CD4-positive, CD25-positive, alpha-beta regulatory T cell (primary cell): ENCODE results near the gene PSMF1. TPM values are rescaled to one million over a fixed set of nuclear protein-coding genes. Genes with fewer than 3 reads are reported as not detected.

Experiments used
- ATAC-seq, 2 donors: fragments of 150-1000 bp; cut with Tn5 transposase; one replicate each; pipeline ENCODE4 v1.10.0; 2021; ENCODE audit warnings: low read depth in 2 of 2, moderate number of reproducible peaks in 2 of 2, moderate library complexity in 1 of 2
- DNase-seq, 3 donors: peaks; one replicate each; pipeline versions ENCODE4 v3.0.0 to v3.0.0-alpha.2; 2012 to 2022; ENCODE audit warnings: mixed read lengths in 1 of 3
- H3K27ac ChIP-seq: one replicate; pipeline ENCODE4 v1.7.0; 2013; ENCODE audit warnings: mild to moderate bottlenecking, low read length; ENCODE audit not compliant: insufficient read depth, poor library complexity, severe bottlenecking
- H3K27me3 ChIP-seq: one replicate; pipeline ENCODE4 v1.7.0; 2013; ENCODE audit warnings: low read length; ENCODE audit not compliant: control insufficient read depth, insufficient read depth
- H3K36me3 ChIP-seq: one replicate; pipeline ENCODE4 v1.7.0; 2013; ENCODE audit warnings: mild to moderate bottlenecking, low read length, moderate library complexity; ENCODE audit not compliant: control insufficient read depth, insufficient read depth
- H3K4me1 ChIP-seq: 2 replicates; pipeline ENCODE4 v1.7.0; 2013; ENCODE audit warnings: mild to moderate bottlenecking, low read length; ENCODE audit not compliant: insufficient read depth, control insufficient read depth, poor library complexity, severe bottlenecking
- H3K4me3 ChIP-seq: one replicate; pipeline ENCODE4 v1.7.0; 2013; ENCODE audit warnings: low read depth, mild to moderate bottlenecking, low read length, moderate library complexity
- H3K9me3 ChIP-seq, 2 experiments: 1 replicate in 1 of 2; 2 replicates in 1 of 2; pipeline ENCODE4 v1.7.0; 2013; ENCODE audit warnings: low read length in 2 of 2, mild to moderate bottlenecking in 1 of 2, moderate library complexity in 1 of 2; ENCODE audit not compliant: control insufficient read depth in 2 of 2
- H3K27ac Mint-ChIP-seq, 3 donors: one replicate each; pipeline ENCODE4 v1.8.0; 2020 to 2022; ENCODE audit warnings: mild to moderate bottlenecking in 3 of 3, mixed read lengths in 3 of 3, moderate library complexity in 2 of 3
- H3K27me3 Mint-ChIP-seq: one replicate; pipeline ENCODE4 v1.8.0; 2022; ENCODE audit warnings: mild to moderate bottlenecking, mixed read lengths
- H3K36me3 Mint-ChIP-seq: one replicate; pipeline ENCODE4 v1.8.0; 2020; ENCODE audit warnings: mixed read lengths
- H3K4me1 Mint-ChIP-seq, 4 donors: one replicate each; pipeline ENCODE4 v1.8.0; 2020 to 2022; ENCODE audit warnings: mixed read lengths in 4 of 4, mild to moderate bottlenecking in 1 of 4
- H3K4me3 Mint-ChIP-seq, 4 donors: one replicate each; pipeline ENCODE4 v1.8.0; 2020 to 2022; ENCODE audit warnings: mild to moderate bottlenecking in 4 of 4, mixed read lengths in 4 of 4, moderate library complexity in 3 of 4
- H3K9me3 Mint-ChIP-seq, 7 donors: one replicate each; pipeline ENCODE4 v1.8.0; 2020 to 2022; ENCODE audit warnings: mixed read lengths in 7 of 7, mild to moderate bottlenecking in 3 of 7, moderate library complexity in 2 of 7
- polyA plus RNA-seq, 4 donors: library from polyadenylated mRNA; unstranded; fragments of 300-500 nt; fragmentation: Illumina TruSeq; gene quantifications; one replicate each; pipeline ENCODE4 v1.2.3, GENCODE V29; 2021
- total RNA-seq: library from RNA; stranded (reverse); gene quantifications from one replicate; pipeline ENCODE4 v1.2.3, GENCODE V29; 2022

PSMF1 gene
- total and polyA plus RNA-seq, 5 donors from 2014 or later: 114 to 202 (median 159) TPM

DNA sequence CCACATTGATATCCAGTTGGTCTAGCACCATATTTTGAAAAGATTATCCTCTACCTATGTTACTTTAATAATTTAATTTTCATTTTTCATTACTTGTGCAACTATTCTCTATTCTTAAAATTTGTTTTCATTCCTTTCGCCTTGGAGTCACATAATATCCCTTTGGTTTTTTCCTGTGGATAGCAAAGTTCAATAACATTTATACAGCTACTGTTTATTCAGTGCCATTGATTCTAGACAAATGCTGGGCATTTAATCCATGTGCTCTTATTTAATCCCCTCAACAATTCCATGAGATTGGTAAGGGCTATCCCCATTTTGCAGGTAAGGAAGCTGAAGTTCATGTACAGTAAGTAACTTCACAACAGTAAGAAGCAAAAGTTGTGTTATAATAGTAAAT is 32.6 kb downstream of the PSMF1 start:
- Mint-ChIP-seq H3K27me3 (no peaks in the 10 kb centered on the region), H3K4me1 (peaks cover 19 to 37% (median 32%) of the 10 kb centered on the region in 4 donors), H3K27ac (no peak overlapping the region), H3K4me3 (no peak overlapping the region), H3K36me3 (peaks cover 61% of the 10 kb centered on the region), H3K9me3 (peaks cover 0 to 3% (median 0%) of the 10 kb centered on the region in 7 donors)
- no peaks in the 10 kb centered on the region for H3K4me1 ChIP-seq
- no peak overlapping the region for H3K4me3 ChIP-seq
- H3K27ac ChIP-seq: no peak overlapping the region
- H3K36me3 ChIP-seq: peaks cover 69% of the 10 kb centered on the region
- H3K27me3 ChIP-seq: no peaks in the 10 kb centered on the region
- no peak for DNase-seq
- H3K9me3 ChIP-seq: peaks cover 0 to 6% of the 10 kb centered on the region in 2 experiments
- ATAC-seq: no peak

DNA sequence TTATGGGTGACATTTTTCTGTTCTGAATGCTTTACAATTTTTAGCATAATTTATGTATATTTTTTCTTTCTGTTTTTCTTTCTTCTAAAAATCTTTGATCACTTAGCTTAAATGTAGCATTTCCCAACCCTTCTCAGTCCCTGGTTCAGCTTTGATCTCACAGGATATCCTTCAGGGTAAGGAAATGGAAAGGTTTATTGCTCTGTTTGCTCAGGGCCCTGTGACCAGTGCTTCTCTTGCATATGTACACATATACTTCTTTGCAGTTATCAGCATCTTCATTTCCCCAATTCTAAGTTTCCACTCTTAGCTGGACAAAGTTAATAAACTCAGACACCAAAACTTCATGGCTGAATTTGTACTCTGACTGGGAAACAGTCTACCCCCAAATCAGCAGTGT is 35.8 kb downstream of the PSMF1 start:
- Histone ChIP-seq H3K27me3 (no peaks in the 10 kb centered on the region), H3K4me3 (no peak overlapping the region), H3K4me1 (no peaks in the 10 kb centered on the region), H3K9me3 (peaks cover 0 to 9% of the 10 kb centered on the region in 2 experiments), H3K27ac (peak overlapping the region; percentile 28), H3K36me3 (peaks cover 58% of the 10 kb centered on the region)
- Mint-ChIP-seq H3K27me3 (no peaks in the 10 kb centered on the region), H3K27ac (no peak overlapping the region), H3K4me1 (peaks cover 14 to 28% (median 18%) of the 10 kb centered on the region in 4 donors), H3K36me3 (peaks cover 56% of the 10 kb centered on the region), H3K4me3 (no peak overlapping the region), H3K9me3 (peaks cover 0 to 6% (median 0%) of the 10 kb centered on the region in 7 donors)
- ATAC-seq: no peak
- no peak for DNase-seq

GRCh38 chr20:1154691-1155090 is 36.3 kb downstream of the PSMF1 start:
- Histone ChIP-seq H3K27me3 (no peaks in the 10 kb centered on the region), H3K4me3 (no peak overlapping the region), H3K27ac (no peak overlapping the region), H3K4me1 (no peaks in the 10 kb centered on the region), H3K9me3 (peaks cover 0 to 9% of the 10 kb centered on the region in 2 experiments), H3K36me3 (peaks cover 54% of the 10 kb centered on the region)
- Mint-ChIP-seq H3K27ac (no peak overlapping the region), H3K9me3 (peaks cover 0 to 6% (median 0%) of the 10 kb centered on the region in 7 donors), H3K27me3 (no peaks in the 10 kb centered on the region), H3K36me3 (peaks cover 56% of the 10 kb centered on the region), H3K4me1 (peaks cover 12 to 26% (median 17%) of the 10 kb centered on the region in 4 donors), H3K4me3 (no peak overlapping the region)
- DNase-seq (no peak), ATAC-seq (no peak)

GRCh38 chr20:1155342-1155741 is 36.9 kb downstream of the PSMF1 start:
- H3K36me3 ChIP-seq: peaks cover 59% of the 10 kb centered on the region
- H3K27ac Mint-ChIP-seq: no peak overlapping the region
- H3K27ac ChIP-seq: no peak overlapping the region
- H3K4me3 Mint-ChIP-seq: no peak overlapping the region
- peaks cover 0 to 6% (median 0%) of the 10 kb centered on the region in 7 donors for H3K9me3 Mint-ChIP-seq
- H3K27me3 ChIP-seq: no peaks in the 10 kb centered on the region
- no peaks in the 10 kb centered on the region for H3K4me1 ChIP-seq
- ATAC-seq (no peak), DNase-seq (no peak)
- H3K27me3 Mint-ChIP-seq: no peaks in the 10 kb centered on the region
- peaks cover 56% of the 10 kb centered on the region for H3K36me3 Mint-ChIP-seq
- H3K9me3 ChIP-seq: peaks cover 0 to 9% of the 10 kb centered on the region in 2 experiments
- no peak overlapping the region for H3K4me3 ChIP-seq
- H3K4me1 Mint-ChIP-seq: peaks cover 8 to 22% (median 17%) of the 10 kb centered on the region in 4 donors

GRCh38 chr20:1160496-1160895 is 42.1 kb downstream of the PSMF1 start:
- no peaks in the 10 kb centered on the region for H3K27me3 ChIP-seq
- H3K36me3 Mint-ChIP-seq: peaks cover 52% of the 10 kb centered on the region
- peaks cover 0 to 6% (median 0%) of the 10 kb centered on the region in 7 donors for H3K9me3 Mint-ChIP-seq
- no peak overlapping the region for H3K27ac Mint-ChIP-seq
- no peak for ATAC-seq
- no peaks in the 10 kb centered on the region for H3K4me1 ChIP-seq
- H3K27ac ChIP-seq: no peak overlapping the region
- H3K4me1 Mint-ChIP-seq: peaks cover 0 to 5% (median 4%) of the 10 kb centered on the region in 4 donors
- no peak overlapping the region for H3K4me3 Mint-ChIP-seq
- peaks cover 60% of the 10 kb centered on the region for H3K36me3 ChIP-seq
- no peaks in the 10 kb centered on the region for H3K27me3 Mint-ChIP-seq
- no peak for DNase-seq
- peaks cover 0 to 6% of the 10 kb centered on the region in 2 experiments for H3K9me3 ChIP-seq
- no peak overlapping the region for H3K4me3 ChIP-seq

GRCh38 chr20:1160991-1161390 is 42.6 kb downstream of the PSMF1 start:
- H3K4me1 ChIP-seq: no peaks in the 10 kb centered on the region
- Mint-ChIP-seq H3K4me3 (no peak overlapping the region), H3K27me3 (no peaks in the 10 kb centered on the region), H3K9me3 (peaks cover 0 to 2% (median 0%) of the 10 kb centered on the region in 7 donors), H3K27ac (no peak overlapping the region), H3K4me1 (peaks cover 0 to 5% (median 4%) of the 10 kb centered on the region in 4 donors), H3K36me3 (peaks cover 52% of the 10 kb centered on the region)
- no peak overlapping the region for H3K4me3 ChIP-seq
- no peak overlapping the region for H3K27ac ChIP-seq
- no peaks in the 10 kb centered on the region for H3K27me3 ChIP-seq
- ATAC-seq (no peak), DNase-seq (no peak)
- peaks cover 60% of the 10 kb centered on the region for H3K36me3 ChIP-seq
- peaks cover 0 to 2% of the 10 kb centered on the region in 2 experiments for H3K9me3 ChIP-seq

GRCh38 chr20:1163105-1163504 is 44.7 kb downstream of the PSMF1 start:
- Histone ChIP-seq H3K27me3 (no peaks in the 10 kb centered on the region), H3K27ac (no peak overlapping the region), H3K4me1 (no peaks in the 10 kb centered on the region), H3K4me3 (no peak overlapping the region), H3K36me3 (peaks cover 73% of the 10 kb centered on the region), H3K9me3 (no peaks in the 10 kb centered on the region)
- H3K27ac Mint-ChIP-seq: peak overlapping the region in 1 of 3 donors; percentile 26
- peaks cover 50% of the 10 kb centered on the region for H3K36me3 Mint-ChIP-seq
- DNase-seq (no peak), ATAC-seq (no peak)
- no peaks in the 10 kb centered on the region for H3K27me3 Mint-ChIP-seq
- no peak overlapping the region for H3K4me3 Mint-ChIP-seq
- no peaks in the 10 kb centered on the region for H3K9me3 Mint-ChIP-seq
- peaks cover 0 to 4% (median 2%) of the 10 kb centered on the region in 4 donors for H3K4me1 Mint-ChIP-seq

GRCh38 chr20:1163653-1164052 is 45.3 kb downstream of the PSMF1 start:
- H3K27me3 Mint-ChIP-seq: no peaks in the 10 kb centered on the region
- H3K27ac Mint-ChIP-seq: no peak overlapping the region
- Histone ChIP-seq H3K36me3 (peaks cover 77% of the 10 kb centered on the region), H3K27me3 (no peaks in the 10 kb centered on the region), H3K4me3 (no peak overlapping the region), H3K4me1 (no peaks in the 10 kb centered on the region), H3K27ac (no peak overlapping the region), H3K9me3 (no peaks in the 10 kb centered on the region)
- DNase-seq: no peak
- H3K4me1 Mint-ChIP-seq: peaks cover 0 to 4% (median 1%) of the 10 kb centered on the region in 4 donors
- H3K4me3 Mint-ChIP-seq: no peak overlapping the region
- H3K36me3 Mint-ChIP-seq: peaks cover 56% of the 10 kb centered on the region
- ATAC-seq: no peak
- no peaks in the 10 kb centered on the region for H3K9me3 Mint-ChIP-seq
